ENCODE results near the gene HOXA1.

The HOXA1 gene

GRCh38 chr7:27111042-27111750 lies 15.4 kb upstream of the HOXA1 start:
- no peak for ATAC-seq
- TF ChIP-seq SNAI2 (CRISPR knock-in tag; IDR thresholded peaks at IDR 0.05) = no peak
- TF ChIP-seq PPARA (CRISPR knock-in tag; IDR thresholded peaks at IDR 0.05; ENCODE audit: borderline replicate concordance) = no peak
- no peak for TF ChIP-seq CSRNP3 (CRISPR knock-in tag; IDR thresholded peaks at IDR 0.05)
- TF ChIP-seq ZNF565 (CRISPR knock-in tag; conservative IDR thresholded peaks at IDR 0.05; ENCODE audit: low read depth) = no peak
- TF ChIP-seq ISL1 (CRISPR knock-in tag; IDR thresholded peaks at IDR 0.05) = no peak
- no peak for TF ChIP-seq RARB (CRISPR knock-in tag; IDR thresholded peaks at IDR 0.05)
- no peak for TF ChIP-seq TSHZ2 (CRISPR knock-in tag; IDR thresholded peaks at IDR 0.05)
- no peak for TF ChIP-seq ZNF70 (CRISPR knock-in tag; IDR thresholded peaks at IDR 0.05)
- TF ChIP-seq ARNTL (CRISPR knock-in tag; IDR thresholded peaks at IDR 0.05; ENCODE audit: borderline replicate concordance, low read depth) = no peak
- TF ChIP-seq ZC3H10 (CRISPR knock-in tag; IDR thresholded peaks at IDR 0.05) = no peak
- no peak for TF ChIP-seq CREB5 (CRISPR knock-in tag; IDR thresholded peaks at IDR 0.05; ENCODE audit: low read depth)
- no peak for TF ChIP-seq TCF4 (CRISPR knock-in tag; IDR thresholded peaks at IDR 0.05; ENCODE audit: borderline replicate concordance)
- TF ChIP-seq OSR1 (CRISPR knock-in tag; IDR thresholded peaks at IDR 0.05) = no peak
- TF ChIP-seq ZFP30 (CRISPR knock-in tag; IDR thresholded peaks at IDR 0.05) = no peak
- no peak for TF ChIP-seq CSDC2 (CRISPR knock-in tag; IDR thresholded peaks at IDR 0.05)
- no peak for TF ChIP-seq ZFP3 (CRISPR knock-in tag; IDR thresholded peaks at IDR 0.05)
- no peak for TF ChIP-seq TOX (CRISPR knock-in tag; IDR thresholded peaks at IDR 0.05; ENCODE audit: borderline replicate concordance)
- no peak for TF ChIP-seq BACH2 (CRISPR knock-in tag; IDR thresholded peaks at IDR 0.05; ENCODE audit: borderline replicate concordance)
- TF ChIP-seq ZNF8 (CRISPR knock-in tag; IDR thresholded peaks at IDR 0.05) = no peak

- TF ChIP-seq ZFP3 (CRISPR knock-in tag; IDR thresholded peaks at IDR 0.05) (no peak), ZNF8 (CRISPR knock-in tag; IDR thresholded peaks at IDR 0.05) (no peak), BACH2 (CRISPR knock-in tag; IDR thresholded peaks at IDR 0.05; ENCODE audit: borderline replicate concordance) (no peak), TCF4 (CRISPR knock-in tag; IDR thresholded peaks at IDR 0.05; ENCODE audit: borderline replicate concordance) (no peak), CSRNP3 (CRISPR knock-in tag; IDR thresholded peaks at IDR 0.05) (no peak), ZFP30 (CRISPR knock-in tag; IDR thresholded peaks at IDR 0.05) (no peak), PPARA (CRISPR knock-in tag; IDR thresholded peaks at IDR 0.05; ENCODE audit: borderline replicate concordance) (no peak), CREB5 (CRISPR knock-in tag; IDR thresholded peaks at IDR 0.05; ENCODE audit: low read depth) (no peak), TSHZ2 (CRISPR knock-in tag; IDR thresholded peaks at IDR 0.05) (no peak), POU6F1 (CRISPR knock-in tag; IDR thresholded peaks at IDR 0.05; ENCODE audit: borderline replicate concordance, low read depth) (no peak), RARB (CRISPR knock-in tag; IDR thresholded peaks at IDR 0.05) (no peak), ZNF565 (CRISPR knock-in tag; conservative IDR thresholded peaks at IDR 0.05; ENCODE audit: low read depth) (no peak), ZC3H10 (CRISPR knock-in tag; IDR thresholded peaks at IDR 0.05) (no peak), ARNTL (CRISPR knock-in tag; IDR thresholded peaks at IDR 0.05; ENCODE audit: borderline replicate concordance, low read depth) (no peak), GLIS3 (CRISPR knock-in tag; IDR thresholded peaks at IDR 0.05) (no peak)
- no peak for ATAC-seq
These were observed 14.6 kb upstream of the HOXA1 start for GRCh38 chr7:27110186-27111031.
